Measurements from ENCODE around the gene MAS1L. TPM values are rescaled to one million over a fixed set of nuclear protein-coding genes. Genes with fewer than 3 reads are reported as not detected.

MAS1L gene
- total and polyA plus RNA-seq, 3 donors from 2014 or later: not detected

DNA sequence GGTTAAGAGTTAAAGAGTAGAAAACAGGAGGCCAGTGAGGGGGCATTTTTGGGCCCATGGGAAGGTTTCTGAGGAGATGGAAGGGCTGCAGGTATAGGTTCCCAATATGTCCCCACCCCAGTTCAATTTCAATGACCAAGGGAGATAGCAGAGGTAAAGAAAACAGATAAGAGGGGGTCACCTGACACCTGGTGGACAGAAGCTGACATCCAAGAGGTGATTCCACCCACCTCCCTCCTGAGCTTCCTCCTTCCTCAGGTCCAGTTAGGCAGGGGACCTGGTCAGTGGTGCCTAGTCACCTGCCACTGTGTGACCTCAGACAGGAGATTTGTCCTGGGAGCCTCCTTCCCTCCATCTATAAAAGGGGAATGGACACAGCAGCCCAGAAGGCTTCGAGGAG is 29.5 kb upstream of the MAS1L start:
- WGBS, 2 donors: 67 to 88% methylated on average over 1 of the region's 1 CpG
- intact Hi-C loops (cut with DNase I; ENCODE audit: low total_unique reads): no loop called here
- no peak overlapping the region for H3K27ac ChIP-seq
- TF ChIP-seq POLR2A (IDR thresholded peaks at IDR 0.05): no peak
- TF ChIP-seq, protein P1, sequence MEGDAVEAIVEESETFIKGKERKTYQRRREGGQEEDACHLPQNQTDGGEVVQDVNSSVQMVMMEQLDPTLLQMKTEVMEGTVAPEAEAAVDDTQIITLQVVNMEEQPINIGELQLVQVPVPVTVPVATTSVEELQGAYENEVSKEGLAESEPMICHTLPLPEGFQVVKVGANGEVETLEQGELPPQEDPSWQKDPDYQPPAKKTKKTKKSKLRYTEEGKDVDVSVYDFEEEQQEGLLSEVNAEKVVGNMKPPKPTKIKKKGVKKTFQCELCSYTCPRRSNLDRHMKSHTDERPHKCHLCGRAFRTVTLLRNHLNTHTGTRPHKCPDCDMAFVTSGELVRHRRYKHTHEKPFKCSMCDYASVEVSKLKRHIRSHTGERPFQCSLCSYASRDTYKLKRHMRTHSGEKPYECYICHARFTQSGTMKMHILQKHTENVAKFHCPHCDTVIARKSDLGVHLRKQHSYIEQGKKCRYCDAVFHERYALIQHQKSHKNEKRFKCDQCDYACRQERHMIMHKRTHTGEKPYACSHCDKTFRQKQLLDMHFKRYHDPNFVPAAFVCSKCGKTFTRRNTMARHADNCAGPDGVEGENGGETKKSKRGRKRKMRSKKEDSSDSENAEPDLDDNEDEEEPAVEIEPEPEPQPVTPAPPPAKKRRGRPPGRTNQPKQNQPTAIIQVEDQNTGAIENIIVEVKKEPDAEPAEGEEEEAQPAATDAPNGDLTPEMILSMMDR (IDR thresholded peaks at IDR 0.05): no peak
- no peaks in the 10 kb centered on the region for H3K9me3 ChIP-seq
- H3K27me3 ChIP-seq: no peaks in the 10 kb centered on the region
- no peak for DNase-seq
- H3K4me3 ChIP-seq: no peak overlapping the region
- H3K36me3 ChIP-seq (ENCODE audit: low read depth, missing control alignments): no peaks in the 10 kb centered on the region
- H3K4me1 ChIP-seq: no peaks in the 10 kb centered on the region

DNA sequence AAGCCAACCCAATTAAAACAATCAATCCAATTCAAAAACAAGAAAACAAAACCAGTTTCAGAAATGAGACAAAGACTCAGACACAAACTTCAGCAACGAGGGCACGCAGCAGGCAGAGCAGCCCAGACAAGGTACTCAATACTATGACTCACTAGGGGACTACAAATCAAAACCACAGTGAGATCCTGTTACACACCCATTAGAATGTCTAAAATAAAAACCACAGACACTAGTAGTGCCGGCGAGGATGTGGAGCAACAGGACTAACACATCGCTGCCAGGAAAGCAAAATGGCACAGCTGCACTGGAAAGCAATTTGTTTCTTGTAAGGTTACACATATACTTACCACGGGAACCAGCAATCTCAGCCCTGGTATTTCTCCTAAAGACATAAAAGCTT is 28.4 kb upstream of the MAS1L start:
- DNase-seq: no peak
- Histone ChIP-seq H3K9me3 (no peaks in the 10 kb centered on the region), H3K27ac (no peak overlapping the region), H3K27me3 (no peaks in the 10 kb centered on the region), H3K4me1 (no peaks in the 10 kb centered on the region), H3K4me3 (no peak overlapping the region), H3K36me3 (ENCODE audit: low read depth, missing control alignments) (no peaks in the 10 kb centered on the region)
- TF ChIP-seq, protein P1 (IDR thresholded peaks at IDR 0.05): no peak
- TF ChIP-seq POLR2A (IDR thresholded peaks at IDR 0.05): no peak
- 58 to 68% methylated on average over 5 to 6 of the region's 6 CpGs for WGBS, 2 donors
- intact Hi-C loops (cut with DNase I; ENCODE audit: low total_unique reads): no loop called here

DNA sequence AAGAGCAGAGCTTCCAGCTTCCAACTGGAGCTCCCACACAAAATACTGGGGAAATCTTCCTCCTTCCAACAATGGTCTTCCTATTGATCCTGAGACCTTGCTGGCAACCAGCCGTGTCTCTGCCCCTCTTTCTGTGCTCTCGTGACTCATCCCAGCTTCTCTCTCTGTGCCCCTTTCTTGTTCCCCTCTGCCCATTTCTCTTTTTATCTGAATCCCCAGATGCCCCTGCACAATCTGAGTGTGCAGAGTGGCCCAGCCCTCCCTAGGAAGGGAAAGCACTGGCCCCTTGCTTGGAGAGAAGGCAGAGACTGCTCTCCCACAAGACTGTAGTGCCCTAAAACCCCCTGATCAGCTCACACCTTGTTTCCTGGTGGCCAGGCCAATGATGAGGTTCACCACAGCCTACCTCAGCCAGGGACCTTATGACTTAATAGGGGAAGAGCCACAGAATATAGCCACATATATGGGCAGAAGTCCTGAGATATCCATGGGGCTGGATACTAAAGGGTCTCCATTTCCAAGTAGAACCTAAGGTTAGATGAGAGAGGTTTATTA is 23.1 kb upstream of the MAS1L start:
- WGBS, 2 donors: 68 to 75% methylated on average over 2 of the region's 2 CpGs

DNA sequence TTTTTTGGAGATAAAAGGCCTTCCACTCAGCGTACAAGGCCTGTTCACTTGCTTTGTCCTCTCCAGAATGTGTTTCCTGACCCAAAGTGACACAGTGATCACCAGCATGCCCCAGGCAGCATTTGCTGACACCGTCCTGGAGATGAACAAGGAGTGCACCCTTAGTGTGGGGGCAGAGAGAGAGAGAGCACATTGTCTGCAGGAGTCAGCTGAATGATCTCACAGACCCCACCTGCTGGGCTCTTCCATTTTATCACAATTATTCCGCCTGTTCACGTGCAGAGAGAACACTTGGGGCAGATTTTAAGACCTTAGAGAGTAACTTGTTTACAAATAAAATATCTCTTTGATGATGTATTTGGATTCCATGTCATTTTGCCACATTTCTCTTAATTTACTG is 22.4 kb upstream of the MAS1L start:
- TF ChIP-seq, protein P1 (IDR thresholded peaks at IDR 0.05): no peak
- no peak for TF ChIP-seq POLR2A (IDR thresholded peaks at IDR 0.05)
- H3K4me1 ChIP-seq: no peaks in the 10 kb centered on the region
- H3K27me3 ChIP-seq: no peaks in the 10 kb centered on the region
- H3K36me3 ChIP-seq (ENCODE audit: low read depth, missing control alignments): no peaks in the 10 kb centered on the region
- H3K27ac ChIP-seq: no peak overlapping the region
- no peak for DNase-seq
- no peak overlapping the region for H3K4me3 ChIP-seq
- WGBS, 2 donors: 42 to 51% methylated on average over 4 of the region's 4 CpGs
- intact Hi-C loops (cut with DNase I; ENCODE audit: low total_unique reads): no loop called here
- H3K9me3 ChIP-seq: no peaks in the 10 kb centered on the region

More for the DNA sequence above, 23.1 kb upstream of the MAS1L start:
- no peak for DNase-seq
- Histone ChIP-seq H3K27ac (no peak overlapping the region), H3K4me3 (no peak overlapping the region), H3K36me3 (ENCODE audit: low read depth, missing control alignments) (no peaks in the 10 kb centered on the region), H3K27me3 (no peaks in the 10 kb centered on the region), H3K9me3 (no peaks in the 10 kb centered on the region), H3K4me1 (no peaks in the 10 kb centered on the region)
- intact Hi-C loops (cut with DNase I; ENCODE audit: low total_unique reads): no loop called here
- TF ChIP-seq, protein P1 (IDR thresholded peaks at IDR 0.05): no peak
- no peak for TF ChIP-seq POLR2A (IDR thresholded peaks at IDR 0.05)

DNA sequence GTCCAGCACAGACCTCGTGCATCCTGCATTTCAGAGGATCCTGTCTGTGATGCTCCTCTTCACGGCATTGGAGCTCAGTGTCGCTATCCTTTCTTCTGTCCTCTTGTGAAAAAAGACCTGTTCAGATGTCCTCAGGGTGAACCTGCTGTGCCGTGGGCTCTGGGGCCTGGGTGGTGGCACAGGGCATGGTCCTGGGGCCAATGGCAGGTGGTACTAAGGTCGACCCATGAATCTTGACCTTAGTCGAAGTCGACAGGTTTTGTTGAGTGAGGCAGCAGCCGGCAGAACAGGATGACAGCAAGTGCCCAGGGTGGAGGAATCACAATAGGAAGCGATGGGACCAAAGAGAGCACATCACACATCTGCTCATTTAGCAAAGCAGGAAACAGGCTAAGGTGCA is 22.0 kb upstream of the MAS1L start:
- Histone ChIP-seq H3K9me3 (no peaks in the 10 kb centered on the region), H3K27me3 (no peaks in the 10 kb centered on the region), H3K36me3 (ENCODE audit: low read depth, missing control alignments) (no peaks in the 10 kb centered on the region), H3K4me1 (no peaks in the 10 kb centered on the region), H3K27ac (no peak overlapping the region), H3K4me3 (no peak overlapping the region)
- TF ChIP-seq, protein P1 (IDR thresholded peaks at IDR 0.05): no peak
- TF ChIP-seq POLR2A (IDR thresholded peaks at IDR 0.05): no peak
- DNase-seq: no peak
- intact Hi-C loops (cut with DNase I; ENCODE audit: low total_unique reads): no loop called here
- WGBS, 2 donors: 78 to 85% methylated on average over 9 of the region's 9 CpGs
